Stimulated activated naive CD8-positive, alpha-beta T cell treated with anti-CD3 and anti-CD28 coated beads, Interleukin-15, Interleukin-2, amounts not matched to agents 100 ng/mL and 50 ng/mL, for 24 hours (primary cell): ENCODE results near the gene SLC23A1.

Experiments
- H3K27ac Mint-ChIP-seq: one replicate; pipeline ENCODE4 v1.8.0; 2021; ENCODE audit warnings: mild to moderate bottlenecking, mixed read lengths
- H3K27me3 Mint-ChIP-seq: one replicate; pipeline ENCODE4 v1.8.0; 2021; ENCODE audit warnings: mixed read lengths
- H3K36me3 Mint-ChIP-seq: one replicate; pipeline ENCODE4 v1.8.0; 2021; ENCODE audit warnings: low read depth, mixed read lengths
- H3K4me1 Mint-ChIP-seq: one replicate; pipeline ENCODE4 v1.8.0; 2021; ENCODE audit warnings: low read depth, mixed read lengths
- H3K4me3 Mint-ChIP-seq: one replicate; pipeline ENCODE4 v1.8.0; 2021; ENCODE audit warnings: mild to moderate bottlenecking, mixed read lengths
- H3K9me3 Mint-ChIP-seq: one replicate; pipeline ENCODE4 v1.8.0; 2021; ENCODE audit warnings: mixed read lengths

Gene SLC23A1

GRCh38 chr5:139383275-139383992 is at the start of gene SLC23A1:
TSS of gene SLC23A1 (minus strand) at chr5:139383297. CDS start at chr5:139383253, 44 bp downstream.
- peaks cover 31% of the 10 kb centered on the region for H3K4me1 Mint-ChIP-seq
- no peaks in the 10 kb centered on the region for H3K36me3 Mint-ChIP-seq
- no peaks in the 10 kb centered on the region for H3K27me3 Mint-ChIP-seq
- H3K9me3 Mint-ChIP-seq: no peaks in the 10 kb centered on the region
- H3K4me3 Mint-ChIP-seq: no peak within 1 kb of the TSS
- no peak within 1 kb of the TSS for H3K27ac Mint-ChIP-seq

- Mint-ChIP-seq H3K4me3 (no peak overlapping the region), H3K9me3 (no peaks in the 10 kb centered on the region), H3K27ac (no peak overlapping the region), H3K36me3 (peaks cover 22% of the 10 kb centered on the region), H3K4me1 (peaks cover 13% of the 10 kb centered on the region), H3K27me3 (no peaks in the 10 kb centered on the region)
Observed at GRCh38 chr5:139431706-139432105, 48.6 kb upstream of the SLC23A1 start.

GRCh38 chr5:139430015-139430414 is 46.9 kb upstream of the SLC23A1 start:
- Mint-ChIP-seq H3K36me3 (peaks cover 26% of the 10 kb centered on the region), H3K4me1 (peaks cover 11% of the 10 kb centered on the region), H3K4me3 (no peak overlapping the region), H3K27me3 (no peaks in the 10 kb centered on the region), H3K27ac (no peak overlapping the region), H3K9me3 (no peaks in the 10 kb centered on the region)

- Mint-ChIP-seq H3K9me3 (no peaks in the 10 kb centered on the region), H3K4me1 (peaks cover 17% of the 10 kb centered on the region), H3K27me3 (no peaks in the 10 kb centered on the region), H3K4me3 (no peak overlapping the region), H3K27ac (no peak overlapping the region), H3K36me3 (peaks cover 34% of the 10 kb centered on the region)
Observed at GRCh38 chr5:139426203-139426885, 43.2 kb upstream of the SLC23A1 start.

- Mint-ChIP-seq H3K27me3 (no peaks in the 10 kb centered on the region), H3K36me3 (peaks cover 38% of the 10 kb centered on the region), H3K9me3 (no peaks in the 10 kb centered on the region), H3K4me1 (peaks cover 15% of the 10 kb centered on the region), H3K4me3 (no peak overlapping the region), H3K27ac (no peak overlapping the region)
Observed at GRCh38 chr5:139425497-139425896, 42.4 kb upstream of the SLC23A1 start.

GRCh38 chr5:139422307-139422893 is 39.3 kb upstream of the SLC23A1 start:
- no peaks in the 10 kb centered on the region for H3K9me3 Mint-ChIP-seq
- H3K4me3 Mint-ChIP-seq: no peak overlapping the region
- H3K27ac Mint-ChIP-seq: no peak overlapping the region
- H3K27me3 Mint-ChIP-seq: no peaks in the 10 kb centered on the region
- H3K4me1 Mint-ChIP-seq: peaks cover 15% of the 10 kb centered on the region
- H3K36me3 Mint-ChIP-seq: peaks cover 56% of the 10 kb centered on the region

- H3K27me3 Mint-ChIP-seq: no peaks in the 10 kb centered on the region
- peaks cover 57% of the 10 kb centered on the region for H3K36me3 Mint-ChIP-seq
- no peak overlapping the region for H3K4me3 Mint-ChIP-seq
- no peak overlapping the region for H3K27ac Mint-ChIP-seq
- no peaks in the 10 kb centered on the region for H3K9me3 Mint-ChIP-seq
- H3K4me1 Mint-ChIP-seq: peaks cover 44% of the 10 kb centered on the region
Observed at GRCh38 chr5:139419226-139420192, 36.4 kb upstream of the SLC23A1 start.

- peaks cover 52% of the 10 kb centered on the region for H3K4me1 Mint-ChIP-seq
Observed at GRCh38 chr5:139418793-139419192, 35.7 kb upstream of the SLC23A1 start.

GRCh38 chr5:139417214-139417613 is 34.1 kb upstream of the SLC23A1 start:
- peak overlapping the region; percentile 80 for H3K27ac Mint-ChIP-seq
- H3K27me3 Mint-ChIP-seq: no peaks in the 10 kb centered on the region
- no peaks in the 10 kb centered on the region for H3K9me3 Mint-ChIP-seq
- peaks cover 62% of the 10 kb centered on the region for H3K4me1 Mint-ChIP-seq
- peaks cover 60% of the 10 kb centered on the region for H3K36me3 Mint-ChIP-seq
- H3K4me3 Mint-ChIP-seq: peak overlapping the region; percentile 17

More at GRCh38 chr5:139418793-139419192, 35.7 kb upstream of the SLC23A1 start:
- H3K27ac Mint-ChIP-seq: no peak overlapping the region
- H3K36me3 Mint-ChIP-seq: peaks cover 56% of the 10 kb centered on the region
- no peaks in the 10 kb centered on the region for H3K27me3 Mint-ChIP-seq
- no peak overlapping the region for H3K4me3 Mint-ChIP-seq
- H3K9me3 Mint-ChIP-seq: no peaks in the 10 kb centered on the region

GRCh38 chr5:139416651-139417050 is 33.6 kb upstream of the SLC23A1 start:
- H3K27me3 Mint-ChIP-seq: no peaks in the 10 kb centered on the region
- no peak overlapping the region for H3K4me3 Mint-ChIP-seq
- peaks cover 58% of the 10 kb centered on the region for H3K36me3 Mint-ChIP-seq
- H3K27ac Mint-ChIP-seq: peak overlapping the region; percentile 87
- H3K4me1 Mint-ChIP-seq: peaks cover 60% of the 10 kb centered on the region
- H3K9me3 Mint-ChIP-seq: no peaks in the 10 kb centered on the region

GRCh38 chr5:139415869-139416268 is 32.8 kb upstream of the SLC23A1 start:
- peak overlapping the region; percentile 79 for H3K4me3 Mint-ChIP-seq
- H3K27ac Mint-ChIP-seq: peak overlapping the region; percentile 87
- H3K27me3 Mint-ChIP-seq: no peaks in the 10 kb centered on the region
- H3K4me1 Mint-ChIP-seq: peaks cover 60% of the 10 kb centered on the region
- H3K9me3 Mint-ChIP-seq: no peaks in the 10 kb centered on the region
- peaks cover 63% of the 10 kb centered on the region for H3K36me3 Mint-ChIP-seq

GRCh38 chr5:139415221-139415861 is 32.2 kb upstream of the SLC23A1 start:
- Mint-ChIP-seq H3K4me1 (peaks cover 60% of the 10 kb centered on the region), H3K27me3 (no peaks in the 10 kb centered on the region), H3K27ac (peak overlapping the region; percentile 87), H3K4me3 (peak overlapping the region; percentile 79), H3K9me3 (no peaks in the 10 kb centered on the region), H3K36me3 (peaks cover 59% of the 10 kb centered on the region)

- Mint-ChIP-seq H3K4me3 (peak overlapping the region; percentile 79), H3K27me3 (no peaks in the 10 kb centered on the region), H3K36me3 (peaks cover 52% of the 10 kb centered on the region), H3K27ac (peak overlapping the region; percentile 87), H3K9me3 (no peaks in the 10 kb centered on the region), H3K4me1 (peaks cover 60% of the 10 kb centered on the region)
Observed at GRCh38 chr5:139414581-139415130, 31.6 kb upstream of the SLC23A1 start.

GRCh38 chr5:139413963-139414362 is 30.9 kb upstream of the SLC23A1 start:
- H3K4me3 Mint-ChIP-seq: peak overlapping the region; percentile 79

More at GRCh38 chr5:139413963-139414362, 30.9 kb upstream of the SLC23A1 start:
- H3K27me3 Mint-ChIP-seq: no peaks in the 10 kb centered on the region
- H3K4me1 Mint-ChIP-seq: peaks cover 60% of the 10 kb centered on the region
- peak overlapping the region; percentile 87 for H3K27ac Mint-ChIP-seq
- H3K9me3 Mint-ChIP-seq: no peaks in the 10 kb centered on the region
- H3K36me3 Mint-ChIP-seq: peaks cover 47% of the 10 kb centered on the region
